Liver (tissue), 3 donors: Measurements from ENCODE around the gene WNK1.

Experiments
- CTCF ChIP-seq: fragments of 150-350 bp; IDR thresholded peaks from 2 replicates; pipeline ENCODE4 v1.5.1; 2017; ENCODE audit warnings: improper control_type of control experiment, low read depth, low read length; ENCODE audit not compliant: missing input control
- JUND ChIP-seq, 2 donors: IDR thresholded peaks; 2 replicates each; pipeline ENCODE4 v1.6.1; 2016; ENCODE audit warnings: antibody characterized with exemption in 2 of 2
- MAX ChIP-seq: IDR thresholded peaks from 2 replicates; pipeline ENCODE4 v1.6.1; 2016; ENCODE audit warnings: antibody characterized with exemption
- RAD21 ChIP-seq, 2 donors: IDR thresholded peaks; 2 replicates each; pipeline ENCODE4 v1.6.1; 2016; ENCODE audit warnings: antibody characterized with exemption in 2 of 2, mild to moderate bottlenecking in 2 of 2
- REST ChIP-seq: IDR thresholded peaks from 2 replicates; pipeline ENCODE4 v1.6.1; 2016; ENCODE audit warnings: antibody characterized with exemption, mild to moderate bottlenecking
- RXRA ChIP-seq, 2 donors: IDR thresholded peaks; 2 replicates each; pipeline ENCODE4 v1.6.1; 2017 to 2018; ENCODE audit warnings: antibody characterized with exemption in 2 of 2, mild to moderate bottlenecking in 1 of 2
- SP1 ChIP-seq: IDR thresholded peaks from 2 replicates; pipeline ENCODE4 v1.6.1; 2018; ENCODE audit warnings: antibody characterized with exemption, mild to moderate bottlenecking
- TAF1 ChIP-seq: conservative IDR thresholded peaks from 2 replicates; pipeline ENCODE4 v1.6.1; 2016; ENCODE audit warnings: antibody characterized with exemption, mild to moderate bottlenecking
- YY1 ChIP-seq: IDR thresholded peaks from 2 replicates; pipeline ENCODE4 v1.6.1; 2016; ENCODE audit warnings: antibody characterized with exemption, mild to moderate bottlenecking
- donor health status: healthy.
- donor health status: healthy.

DNA sequence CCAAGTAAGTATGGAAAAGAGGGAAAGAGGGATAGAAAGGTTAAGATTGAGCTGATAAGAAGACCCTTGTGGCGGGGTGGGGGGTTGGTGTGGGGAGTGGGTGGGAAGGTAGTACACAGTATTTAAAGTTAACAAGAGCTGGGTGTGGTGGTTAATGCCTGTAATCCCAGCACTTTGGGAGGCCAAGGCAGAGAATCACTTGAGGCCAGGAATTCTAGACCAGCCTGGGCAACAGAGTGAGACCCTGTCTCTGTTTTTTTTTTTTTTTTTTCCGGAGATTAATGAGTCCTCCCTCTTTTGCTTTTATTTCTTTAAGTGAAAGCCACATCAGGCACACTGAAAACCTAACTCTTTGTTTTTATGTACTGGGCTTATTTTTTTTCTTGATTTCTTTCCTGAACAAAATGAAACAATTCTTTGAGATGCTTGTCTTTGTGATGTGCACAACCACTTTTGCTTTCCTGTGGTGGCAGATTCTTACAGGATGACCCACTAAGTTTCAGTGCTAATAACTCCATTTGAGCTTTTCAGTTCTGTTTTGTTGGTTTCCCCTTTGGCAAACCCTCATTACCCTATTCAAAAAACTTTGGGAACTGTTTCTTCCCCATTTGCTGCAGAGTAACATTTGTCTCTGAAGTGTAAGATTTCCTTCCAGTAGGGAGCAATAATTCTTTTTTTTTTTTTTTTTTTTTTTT is 54.8 kb downstream of the WNK1 start:
- TF ChIP-seq CTCF (no peak), YY1 (no peak), RXRA (IDR thresholded peaks at IDR 0.05) (no peak), SP1 (no peak), REST (no peak), RAD21 (IDR thresholded peaks at IDR 0.05) (no peak), JUND (IDR thresholded peaks at IDR 0.05) (no peak), MAX (no peak), TAF1 (no peak)
